DND-41 (cell line): ENCODE measurements around the gene SLC22A1.

ENCODE experiments used
- EZH2 ChIP-seq: IDR thresholded peaks from 3 replicates; pipeline ENCODE4 v1.6.1; 2012; ENCODE audit warnings: borderline replicate concordance, low read depth, mild to moderate bottlenecking, moderate library complexity, low read length, inconsistent platforms; ENCODE audit not compliant: severe bottlenecking
- TF ChIP-seq, protein P1 (sequence below): IDR thresholded peaks from 2 replicates; pipeline ENCODE4 v1.5.1; 2012; ENCODE audit warnings: borderline replicate concordance, low read length, moderate library complexity, mild to moderate bottlenecking; ENCODE audit not compliant: poor library complexity, severe bottlenecking; ENCODE audit errors: extremely low read depth

DNA sequence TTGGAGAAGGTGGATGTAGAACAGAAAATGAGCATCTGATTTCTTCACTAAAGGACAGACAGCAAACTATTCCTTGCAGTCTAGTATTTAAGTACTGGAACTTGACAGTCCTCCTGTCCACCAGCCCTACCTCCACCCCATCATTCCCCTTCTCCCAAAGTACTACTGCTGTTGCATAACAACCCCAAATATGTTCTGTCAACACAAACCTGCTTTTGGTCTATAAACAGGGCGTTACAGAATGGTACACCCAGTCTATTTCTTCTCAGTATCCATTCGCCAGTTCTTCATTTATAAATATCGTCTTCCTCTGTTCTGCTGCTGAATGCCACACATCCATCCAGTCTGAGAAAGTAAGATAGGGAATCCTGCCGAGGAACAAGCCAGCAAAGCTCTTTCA lies 27.7 kb upstream of the SLC22A1 start:
- TF ChIP-seq, protein P1, sequence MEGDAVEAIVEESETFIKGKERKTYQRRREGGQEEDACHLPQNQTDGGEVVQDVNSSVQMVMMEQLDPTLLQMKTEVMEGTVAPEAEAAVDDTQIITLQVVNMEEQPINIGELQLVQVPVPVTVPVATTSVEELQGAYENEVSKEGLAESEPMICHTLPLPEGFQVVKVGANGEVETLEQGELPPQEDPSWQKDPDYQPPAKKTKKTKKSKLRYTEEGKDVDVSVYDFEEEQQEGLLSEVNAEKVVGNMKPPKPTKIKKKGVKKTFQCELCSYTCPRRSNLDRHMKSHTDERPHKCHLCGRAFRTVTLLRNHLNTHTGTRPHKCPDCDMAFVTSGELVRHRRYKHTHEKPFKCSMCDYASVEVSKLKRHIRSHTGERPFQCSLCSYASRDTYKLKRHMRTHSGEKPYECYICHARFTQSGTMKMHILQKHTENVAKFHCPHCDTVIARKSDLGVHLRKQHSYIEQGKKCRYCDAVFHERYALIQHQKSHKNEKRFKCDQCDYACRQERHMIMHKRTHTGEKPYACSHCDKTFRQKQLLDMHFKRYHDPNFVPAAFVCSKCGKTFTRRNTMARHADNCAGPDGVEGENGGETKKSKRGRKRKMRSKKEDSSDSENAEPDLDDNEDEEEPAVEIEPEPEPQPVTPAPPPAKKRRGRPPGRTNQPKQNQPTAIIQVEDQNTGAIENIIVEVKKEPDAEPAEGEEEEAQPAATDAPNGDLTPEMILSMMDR = no peak
- TF ChIP-seq EZH2 = no peak
